K562 (cell line): Measurements from ENCODE around the gene KCNS1. TPM values are rescaled to one million over a fixed set of nuclear protein-coding genes. Genes with fewer than 3 reads are reported as not detected.

Source experiments
- CREM ChIP-seq: IDR thresholded peaks from 2 replicates; pipeline ENCODE4 v1.6.1; 2014; ENCODE audit warnings: antibody characterized with exemption, low read depth
- CTBP1 ChIP-seq: fragments of 450-650 bp; IDR thresholded peaks from 2 replicates; pipeline ENCODE4 v1.6.1; 2016; ENCODE audit warnings: borderline replicate concordance
- CXXC5 ChIP-seq: fragments of 250-450 bp; sonication (Bioruptor Pico); IDR thresholded peaks from 2 replicates; pipeline ENCODE4 v1.8.0; 2022; ENCODE audit warnings: inconsistent platforms, mild to moderate bottlenecking, moderate library complexity
- ESRRA ChIP-seq: fragments of 450-650 bp; IDR thresholded peaks from 2 replicates; pipeline ENCODE4 v1.6.1; 2014; ENCODE audit warnings: low read depth, mild to moderate bottlenecking, moderate library complexity, borderline replicate concordance
- JUN ChIP-seq, 2 experiments: sonication (generic) in 1 of 2; formaldehyde crosslinking in 1 of 2; IDR thresholded peaks; 2 replicates each; pipeline versions ENCODE4 v1.6.1 to v1.8.0; 2012 to 2022; ENCODE audit warnings: borderline replicate concordance in 2 of 2, mild to moderate bottlenecking in 2 of 2, improper control_type of control experiment in 1 of 2, low read depth in 1 of 2, low read length in 1 of 2, missing genetic modification reagents in 1 of 2
- JUND ChIP-seq, 2 experiments: IDR thresholded peaks; 2 replicates in 1 of 2; 3 replicates in 1 of 2; pipeline ENCODE4 v1.6.1; 2011; ENCODE audit warnings: borderline replicate concordance in 2 of 2, low read depth in 2 of 2, low read length in 2 of 2, improper control_type of control experiment in 1 of 2, missing biosample characterization in 1 of 2, missing genetic modification characterization in 1 of 2, missing genetic modification reagents in 1 of 2
- KLF16 ChIP-seq: IDR thresholded peaks from 2 replicates; pipeline ENCODE4 v1.6.1; 2016; ENCODE audit warnings: antibody characterized with exemption
- MTA3 ChIP-seq: fragments of 450-650 bp; formaldehyde crosslinking; IDR thresholded peaks from 2 replicates; pipeline ENCODE4 v1.6.1; 2017; ENCODE audit warnings: mild to moderate bottlenecking, borderline replicate concordance
- NFE2 ChIP-seq: IDR thresholded peaks from 2 replicates; pipeline ENCODE4 v1.6.1; 2014; ENCODE audit warnings: antibody characterized with exemption, low read depth
- NR2C2 ChIP-seq, 2 experiments: fragments of 200-800 bp in 1 of 2; sonication (Bioruptor generic) in 1 of 2; sonication (generic) in 1 of 2; formaldehyde crosslinking in 1 of 2; IDR thresholded peaks; 2 replicates each; pipeline versions ENCODE4 v1.6.1 to v1.8.0; 2016 to 2022; ENCODE audit warnings: mild to moderate bottlenecking in 1 of 2, missing compliant biosample characterization in 1 of 2, missing genetic modification characterization in 1 of 2, missing genetic modification reagents in 1 of 2
- RB1 ChIP-seq: fragments of 450-650 bp; IDR thresholded peaks from 2 replicates; pipeline ENCODE4 v1.6.1; 2017; ENCODE audit warnings: low read depth, mild to moderate bottlenecking
- SMAD4 ChIP-seq: fragments of 250-450 bp; sonication (Bioruptor Pico); conservative IDR thresholded peaks from 2 replicates; pipeline ENCODE4 v1.8.0; 2021; ENCODE audit warnings: inconsistent platforms, mild to moderate bottlenecking, moderate library complexity
- ZNF175 ChIP-seq: fragments of 200-800 bp; sonication (Bioruptor generic); IDR thresholded peaks from 2 replicates; pipeline ENCODE4 v1.6.1; 2016; ENCODE audit warnings: low read depth, mild to moderate bottlenecking, missing genetic modification characterization, missing compliant biosample characterization
- polyA plus RNA-seq, 8 experiments: library from polyadenylated mRNA; depleted of rRNA in 4 of 8; stranded (reverse) in 5 of 8; unstranded in 3 of 8; fragments of >200 nt; fragmentation: Nextera tagmentation in 2 of 8; fragmentation: Illumina TruSeq in 1 of 8; extraction: Ambion mirVana in 2 of 8; extraction: Trizol in 1 of 8; gene quantifications; 2 replicates each; pipeline versions ENCODE4 v1.2.1 to v1.2.3, GENCODE V29; 2011 to 2014; ENCODE audit warnings: inconsistent platforms in 1 of 8, missing spikeins in 1 of 8
- total RNA-seq, 7 experiments: library from RNA; depleted of rRNA in 6 of 7; stranded (reverse); fragments of >200 nt in 6 of 7; fragmentation: Illumina TruSeq in 2 of 7; extraction: Trizol in 2 of 7; gene quantifications; 2 replicates each; pipeline versions ENCODE4 v1.2.1 to v1.2.3, GENCODE V29; 2011 to 2021; ENCODE audit warnings: low replicate concordance in 1 of 7
- TF ChIP-seq, protein P1 (sequence below): IDR thresholded peaks from 2 replicates; pipeline ENCODE4 v1.6.1; 2011; ENCODE audit warnings: borderline replicate concordance, low read depth, mild to moderate bottlenecking, moderate library complexity, low read length; ENCODE audit not compliant: insufficient read depth, poor library complexity, severe bottlenecking
- TF ChIP-seq, protein P2 (sequence below): fragments of 450-650 bp; IDR thresholded peaks from 2 replicates; pipeline ENCODE4 v1.6.1; 2018; ENCODE audit not compliant: partially characterized antibody
- TF ChIP-seq, protein P3 (sequence below): fragments of 450-650 bp; formaldehyde crosslinking; IDR thresholded peaks from 2 replicates; pipeline ENCODE4 v1.4.0; 2022; ENCODE audit warnings: mild to moderate bottlenecking, moderate library complexity
- TF ChIP-seq, protein P4 (sequence below): sonication (generic); formaldehyde crosslinking; IDR thresholded peaks from 2 replicates; pipeline ENCODE4 v1.8.0; 2022; ENCODE audit warnings: missing genetic modification reagents, mild to moderate bottlenecking, moderate library complexity, borderline replicate concordance

Gene KCNS1
- total and polyA plus RNA-seq, 9 of the 15 experiments (the other 6 are each of a cell fraction or from before 2014, with no cell fraction given): not detected

DNA sequence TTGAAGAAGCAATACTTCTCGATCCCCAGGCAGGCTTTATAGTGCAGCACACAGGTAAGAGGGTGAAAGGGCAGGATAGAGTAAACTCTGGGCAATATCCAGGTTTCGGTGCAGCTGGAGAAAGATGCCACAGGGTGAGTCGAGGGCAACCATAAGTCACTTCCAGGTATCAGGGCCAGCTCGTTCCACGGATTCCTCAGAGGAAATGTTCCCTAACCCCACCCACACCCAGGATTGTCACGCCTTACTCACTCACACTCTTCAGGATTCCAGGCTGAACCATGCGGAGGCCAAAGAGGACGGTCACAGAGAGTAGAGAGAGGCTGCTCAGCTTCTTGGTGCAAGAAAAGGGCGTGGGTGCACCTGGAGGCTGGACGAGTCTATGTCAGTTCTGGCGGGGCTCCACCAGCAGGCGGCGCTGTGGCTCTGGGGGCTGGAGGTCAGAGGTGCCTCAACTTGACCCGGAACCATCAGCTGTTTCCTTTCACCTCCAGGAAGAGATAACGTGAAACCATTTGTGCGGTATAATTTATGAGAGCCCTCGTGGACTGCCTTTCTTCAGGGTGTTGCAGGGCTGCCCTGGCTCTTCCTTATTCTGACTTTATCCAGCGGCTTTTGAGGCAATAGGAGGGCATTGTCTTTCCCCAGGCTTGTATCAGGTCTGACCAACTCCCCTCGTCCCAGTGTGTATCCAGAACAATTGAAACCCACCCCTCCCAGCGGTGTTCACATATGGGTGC, 37.8 kb upstream of the KCNS1 start (continued):
- TF ChIP-seq, protein P1, sequence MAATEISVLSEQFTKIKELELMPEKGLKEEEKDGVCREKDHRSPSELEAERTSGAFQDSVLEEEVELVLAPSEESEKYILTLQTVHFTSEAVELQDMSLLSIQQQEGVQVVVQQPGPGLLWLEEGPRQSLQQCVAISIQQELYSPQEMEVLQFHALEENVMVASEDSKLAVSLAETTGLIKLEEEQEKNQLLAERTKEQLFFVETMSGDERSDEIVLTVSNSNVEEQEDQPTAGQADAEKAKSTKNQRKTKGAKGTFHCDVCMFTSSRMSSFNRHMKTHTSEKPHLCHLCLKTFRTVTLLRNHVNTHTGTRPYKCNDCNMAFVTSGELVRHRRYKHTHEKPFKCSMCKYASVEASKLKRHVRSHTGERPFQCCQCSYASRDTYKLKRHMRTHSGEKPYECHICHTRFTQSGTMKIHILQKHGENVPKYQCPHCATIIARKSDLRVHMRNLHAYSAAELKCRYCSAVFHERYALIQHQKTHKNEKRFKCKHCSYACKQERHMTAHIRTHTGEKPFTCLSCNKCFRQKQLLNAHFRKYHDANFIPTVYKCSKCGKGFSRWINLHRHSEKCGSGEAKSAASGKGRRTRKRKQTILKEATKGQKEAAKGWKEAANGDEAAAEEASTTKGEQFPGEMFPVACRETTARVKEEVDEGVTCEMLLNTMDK: peak; percentile 82
- TF ChIP-seq JUND (IDR thresholded peaks at IDR 0.05; ENCODE audit: borderline replicate concordance, low read depth, low read length) (peak; percentile 52; the same call in 1 of the 2 replicates), JUND (tag; IDR thresholded peaks at IDR 0.05; ENCODE audit: borderline replicate concordance, low read depth, low read length) (no peak), CXXC5 (peak; percentile 73), JUN (IDR thresholded peaks at IDR 0.05; ENCODE audit: borderline replicate concordance, low read depth, low read length) (0 out of 2 replicates have a peak, but pooled peaks have one; percentile 7), JUN (CRISPR knock-in tag; IDR thresholded peaks at IDR 0.05; ENCODE audit: borderline replicate concordance) (no peak), NFE2 (no peak), RB1 (peak; percentile 56; the same call in 1 of the 2 replicates), KLF16 (0 out of 2 replicates have a peak, but pooled peaks have one; percentile 34), SMAD4 (CRISPR knock-in tag) (peak; percentile 60; the same call in 1 of the 2 replicates), ZNF175 (CRISPR knock-in tag) (peak; percentile 71), CTBP1 (peak; percentile 42; the same call in 1 of the 2 replicates), ESRRA (peak; percentile 31; the same call in 1 of the 2 replicates), NR2C2 (CRISPR knock-in tag; IDR thresholded peaks at IDR 0.05) (peak; percentile 95), NR2C2 (tag; IDR thresholded peaks at IDR 0.05) (peak; percentile 98), CREM (peak; percentile 52), MTA3 (peak; percentile 40; the same call in 1 of the 2 replicates)
- TF ChIP-seq, protein P2, sequence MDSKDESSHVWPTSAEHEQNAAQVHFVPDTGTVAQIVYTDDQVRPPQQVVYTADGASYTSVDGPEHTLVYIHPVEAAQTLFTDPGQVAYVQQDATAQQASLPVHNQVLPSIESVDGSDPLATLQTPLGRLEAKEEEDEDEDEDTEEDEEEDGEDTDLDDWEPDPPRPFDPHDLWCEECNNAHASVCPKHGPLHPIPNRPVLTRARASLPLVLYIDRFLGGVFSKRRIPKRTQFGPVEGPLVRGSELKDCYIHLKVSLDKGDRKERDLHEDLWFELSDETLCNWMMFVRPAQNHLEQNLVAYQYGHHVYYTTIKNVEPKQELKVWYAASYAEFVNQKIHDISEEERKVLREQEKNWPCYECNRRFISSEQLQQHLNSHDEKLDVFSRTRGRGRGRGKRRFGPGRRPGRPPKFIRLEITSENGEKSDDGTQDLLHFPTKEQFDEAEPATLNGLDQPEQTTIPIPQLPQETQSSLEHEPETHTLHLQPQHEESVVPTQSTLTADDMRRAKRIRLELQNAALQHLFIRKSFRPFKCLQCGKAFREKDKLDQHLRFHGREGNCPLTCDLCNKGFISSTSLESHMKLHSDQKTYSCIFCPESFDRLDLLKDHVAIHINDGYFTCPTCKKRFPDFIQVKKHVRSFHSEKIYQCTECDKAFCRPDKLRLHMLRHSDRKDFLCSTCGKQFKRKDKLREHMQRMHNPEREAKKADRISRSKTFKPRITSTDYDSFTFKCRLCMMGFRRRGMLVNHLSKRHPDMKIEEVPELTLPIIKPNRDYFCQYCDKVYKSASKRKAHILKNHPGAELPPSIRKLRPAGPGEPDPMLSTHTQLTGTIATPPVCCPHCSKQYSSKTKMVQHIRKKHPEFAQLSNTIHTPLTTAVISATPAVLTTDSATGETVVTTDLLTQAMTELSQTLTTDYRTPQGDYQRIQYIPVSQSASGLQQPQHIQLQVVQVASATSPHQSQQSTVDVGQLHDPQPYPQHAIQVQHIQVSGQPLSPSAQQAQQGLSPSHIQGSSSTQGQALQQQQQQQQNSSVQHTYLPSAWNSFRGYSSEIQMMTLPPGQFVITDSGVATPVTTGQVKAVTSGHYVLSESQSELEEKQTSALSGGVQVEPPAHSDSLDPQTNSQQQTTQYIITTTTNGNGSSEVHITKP: peak; percentile 42
- TF ChIP-seq, protein P3, sequence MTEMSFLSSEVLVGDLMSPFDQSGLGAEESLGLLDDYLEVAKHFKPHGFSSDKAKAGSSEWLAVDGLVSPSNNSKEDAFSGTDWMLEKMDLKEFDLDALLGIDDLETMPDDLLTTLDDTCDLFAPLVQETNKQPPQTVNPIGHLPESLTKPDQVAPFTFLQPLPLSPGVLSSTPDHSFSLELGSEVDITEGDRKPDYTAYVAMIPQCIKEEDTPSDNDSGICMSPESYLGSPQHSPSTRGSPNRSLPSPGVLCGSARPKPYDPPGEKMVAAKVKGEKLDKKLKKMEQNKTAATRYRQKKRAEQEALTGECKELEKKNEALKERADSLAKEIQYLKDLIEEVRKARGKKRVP (CRISPR knock-in tag): no peak
- TF ChIP-seq, protein P4, sequence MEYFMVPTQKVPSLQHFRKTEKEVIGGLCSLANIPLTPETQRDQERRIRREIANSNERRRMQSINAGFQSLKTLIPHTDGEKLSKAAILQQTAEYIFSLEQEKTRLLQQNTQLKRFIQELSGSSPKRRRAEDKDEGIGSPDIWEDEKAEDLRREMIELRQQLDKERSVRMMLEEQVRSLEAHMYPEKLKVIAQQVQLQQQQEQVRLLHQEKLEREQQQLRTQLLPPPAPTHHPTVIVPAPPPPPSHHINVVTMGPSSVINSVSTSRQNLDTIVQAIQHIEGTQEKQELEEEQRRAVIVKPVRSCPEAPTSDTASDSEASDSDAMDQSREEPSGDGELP (CRISPR knock-in tag): peak; percentile 97
